Breast epithelium (tissue), 3 donors: Measurements from ENCODE around the gene TNFRSF6B.

Experiments
- CTCF ChIP-seq, 3 donors: fragments of 450-650 bp; IDR thresholded peaks; one replicate each; pipeline ENCODE4 v1.5.1; 2016 to 2017; ENCODE audit warnings: antibody characterized with exemption in 3 of 3, mild to moderate bottlenecking in 3 of 3, moderate library complexity in 3 of 3
- POLR2A ChIP-seq: fragments of 450-650 bp; IDR thresholded peaks from one replicate; pipeline ENCODE4 v1.6.1; 2016; ENCODE audit warnings: antibody characterized with exemption, mild to moderate bottlenecking, moderate library complexity

GRCh38 chr20:63744158-63744557 lies 47.7 kb downstream of the TNFRSF6B start:
- TF ChIP-seq CTCF (IDR thresholded peaks at IDR 0.05) (no peak), POLR2A (no peak)
